Prostate gland (tissue), 2 donors: ENCODE data around the gene ZC3H15. TPM values are rescaled to one million over a fixed set of nuclear protein-coding genes. Genes with fewer than 3 reads are reported as not detected.

ENCODE experiments used
- DNase-seq: peaks from one replicate; pipeline ENCODE4 v3.0.0-alpha.2; 2019; ENCODE audit warnings: low spot score
- H3K27ac ChIP-seq, 2 donors: fragments of 200-600 bp; sonication (generic); 2 replicates each; pipeline ENCODE4 v1.5.1; 2017 to 2019
- H3K27me3 ChIP-seq: fragments of 200-600 bp; sonication (generic); replicated peaks from 2 replicates; pipeline ENCODE4 v1.5.1; 2019; ENCODE audit not compliant: insufficient read depth
- H3K36me3 ChIP-seq, 2 donors: fragments of 200-600 bp; sonication (generic); 1 replicate in 1 of 2; 2 replicates in 1 of 2; pipeline versions ENCODE4 v1.5.1 to v1.8.1; 2017 to 2019
- H3K4me1 ChIP-seq: fragments of 200-600 bp; sonication (generic); replicated peaks from 2 replicates; pipeline ENCODE4 v1.5.1; 2019
- H3K4me3 ChIP-seq, 2 donors: fragments of 200-600 bp; sonication (generic); 2 replicates each; pipeline ENCODE4 v1.5.1; 2017 to 2019
- H3K9me3 ChIP-seq: fragments of 200-600 bp; sonication (generic); 2 replicates; pipeline ENCODE4 v1.5.1; 2017
- CTCF ChIP-seq, 4 experiments: fragments of 200-600 bp in 2 of 4; fragments of 450-650 bp in 2 of 4; sonication (generic) in 2 of 4; IDR thresholded peaks; 1 replicate in 3 of 4; 2 replicates in 1 of 4; pipeline ENCODE4 v1.5.1; 2016 to 2019; ENCODE audit warnings: antibody characterized with exemption in 4 of 4, mild to moderate bottlenecking in 2 of 4, moderate library complexity in 2 of 4
- POLR2A ChIP-seq: fragments of 450-650 bp; IDR thresholded peaks from one replicate; pipeline ENCODE4 v1.6.1; 2016; ENCODE audit warnings: antibody characterized with exemption, mild to moderate bottlenecking
- POLR2AphosphoS5 ChIP-seq: sonication (generic); formaldehyde crosslinking; IDR thresholded peaks from one replicate; pipeline ENCODE4 v1.6.1; 2017; ENCODE audit warnings: antibody characterized with exemption
- WGBS: methylation state at CpG from one replicate; pipeline ENCODE4 v1.1.5; 2018; 5-methylcytosine and 5-hydroxymethylcytosine counted together
- intact Hi-C: fragments of 100-400 bp; cut with DNase I; formaldehyde crosslinking; loops from one replicate; pipeline ENCODE4 v1.14.2; 2022
- total RNA-seq, 2 donors: library from RNA; depleted of rRNA; stranded (reverse); fragments of >200 nt; gene quantifications; one replicate each; pipeline ENCODE4 v1.1.0, GENCODE V29; 2016

The ZC3H15 gene
- total RNA-seq, 2 donors from 2014 or later = 44.6 to 45.3 TPM

GRCh38 chr2:186443851-186444250 lies 42.2 kb upstream of the ZC3H15 start:
- Histone ChIP-seq H3K27ac (no peak overlapping the region), H3K27me3 (no peaks in the 10 kb centered on the region), H3K9me3 (no peaks in the 10 kb centered on the region), H3K36me3 (no peaks in the 10 kb centered on the region), H3K4me3 (no peak overlapping the region), H3K4me1 (no peaks in the 10 kb centered on the region)
- TF ChIP-seq POLR2AphosphoS5 (no peak), POLR2A (no peak), CTCF (IDR thresholded peaks at IDR 0.05) (no peak)
- intact Hi-C loops = no loop called here
- WGBS = 90% methylated on average over 2 of the region's 2 CpGs
- DNase-seq = no peak

- H3K4me3 ChIP-seq = no peak overlapping the region
- H3K9me3 ChIP-seq = no peaks in the 10 kb centered on the region
- intact Hi-C loops = no loop called here
- H3K4me1 ChIP-seq = no peaks in the 10 kb centered on the region
- H3K27me3 ChIP-seq = no peaks in the 10 kb centered on the region
- 91% methylated on average over 4 of the region's 4 CpGs for WGBS
- no peak for TF ChIP-seq POLR2AphosphoS5
- TF ChIP-seq POLR2A = no peak
- no peak for TF ChIP-seq CTCF (IDR thresholded peaks at IDR 0.05)
- no peaks in the 10 kb centered on the region for H3K36me3 ChIP-seq
- DNase-seq = no peak
- H3K27ac ChIP-seq = no peak overlapping the region
These were observed 40.6 kb upstream of the ZC3H15 start for GRCh38 chr2:186445506-186445905.

GRCh38 chr2:186455613-186456012 lies 30.4 kb upstream of the ZC3H15 start:
- Histone ChIP-seq H3K27me3 (no peaks in the 10 kb centered on the region), H3K4me3 (no peak overlapping the region), H3K36me3 (no peaks in the 10 kb centered on the region), H3K4me1 (no peaks in the 10 kb centered on the region), H3K27ac (no peak overlapping the region), H3K9me3 (no peaks in the 10 kb centered on the region)
- no peak for DNase-seq
- intact Hi-C loops = no loop called here
- TF ChIP-seq CTCF (IDR thresholded peaks at IDR 0.05) = no peak
- TF ChIP-seq POLR2AphosphoS5 = no peak
- TF ChIP-seq POLR2A = no peak

GRCh38 chr2:186456941-186457340 lies 29.1 kb upstream of the ZC3H15 start:
- whole genome bisulfite sequencing = 95% methylated on average over 4 of the region's 4 CpGs
- Histone ChIP-seq H3K36me3 (no peaks in the 10 kb centered on the region), H3K27ac (no peak overlapping the region), H3K9me3 (no peaks in the 10 kb centered on the region), H3K27me3 (no peaks in the 10 kb centered on the region), H3K4me1 (no peaks in the 10 kb centered on the region), H3K4me3 (no peak overlapping the region)
- intact Hi-C loops = no loop called here
- no peak for DNase-seq
- no peak for TF ChIP-seq CTCF (IDR thresholded peaks at IDR 0.05)
- no peak for TF ChIP-seq POLR2A
- TF ChIP-seq POLR2AphosphoS5 = no peak

- Histone ChIP-seq H3K4me3 (no peak overlapping the region), H3K27ac (no peak overlapping the region), H3K36me3 (no peaks in the 10 kb centered on the region), H3K27me3 (no peaks in the 10 kb centered on the region), H3K9me3 (no peaks in the 10 kb centered on the region), H3K4me1 (no peaks in the 10 kb centered on the region)
- intact Hi-C loops = no loop called here
- TF ChIP-seq CTCF (IDR thresholded peaks at IDR 0.05) (no peak), POLR2AphosphoS5 (no peak), POLR2A (no peak)
- 43% methylated on average over 3 of the region's 3 CpGs for WGBS
- no peak for DNase-seq
These were observed 28.2 kb upstream of the ZC3H15 start for GRCh38 chr2:186457908-186458307.
